B cell (primary cell): ENCODE results near the gene JCAD. TPM values are rescaled to one million over a fixed set of nuclear protein-coding genes. Genes with fewer than 3 reads are reported as not detected.

Experiments
- ATAC-seq: fragments of 200-7000 bp; cut with Tn5 transposase; one replicate; pipeline ENCODE4 v1.10.0; 2021; ENCODE audit warnings: low read depth, mild to moderate bottlenecking, moderate number of reproducible peaks, moderate library complexity
- CTCF ChIA-PET: fragments of 350-600 bp; sonication (Branson Sonifier 250); formaldehyde crosslinking; loops from one replicate; lab custom pipeline; 2021; ENCODE audit warnings: antibody characterized with exemption, inconsistent platforms; lab: Charles Lee
- POLR2A ChIA-PET: fragments of 350-600 bp; sonication (Branson Sonifier 250); formaldehyde crosslinking; loops from one replicate; lab custom pipeline; 2021; ENCODE audit warnings: antibody characterized with exemption; lab: Charles Lee
- DNase-seq: peaks from one replicate; pipeline ENCODE4 v3.0.0; 2013
- H2AFZ ChIP-seq: 2 replicates; pipeline ENCODE4 v1.6.1; 2012; ENCODE audit warnings: mild to moderate bottlenecking, low read depth, low read length; ENCODE audit not compliant: insufficient read depth, poor library complexity, severe bottlenecking
- H3K27ac ChIP-seq, 2 donors: 1 replicate in 1 of 2; 2 replicates in 1 of 2; pipeline ENCODE4 v1.5.1; 2012 to 2013; ENCODE audit warnings: low read length in 2 of 2, mild to moderate bottlenecking in 2 of 2, moderate library complexity in 1 of 2
- H3K27me3 ChIP-seq, 4 experiments: fragments of 200-600 bp in 1 of 4; sonication (generic) in 1 of 4; replicated peaks in 1 of 4; 1 replicate in 2 of 4; 2 replicates in 2 of 4; pipeline versions ENCODE4 v1.6.1 to v1.7.0; 2013 to 2016; ENCODE audit warnings: low read length in 3 of 4, mild to moderate bottlenecking in 2 of 4, mixed read lengths in 1 of 4, moderate library complexity in 1 of 4; ENCODE audit not compliant: insufficient read depth in 4 of 4, control insufficient read depth in 3 of 4; ENCODE audit errors: control extremely low read depth in 1 of 4
- H3K36me3 ChIP-seq, 2 experiments: replicated peaks in 1 of 2; 1 replicate in 1 of 2; 2 replicates in 1 of 2; pipeline versions ENCODE4 v1.6.1 to v1.7.1; 2013; ENCODE audit warnings: low read length in 1 of 2; ENCODE audit not compliant: insufficient read depth in 2 of 2, control insufficient read depth in 1 of 2; ENCODE audit errors: control extremely low read depth in 1 of 2, extremely low read depth in 1 of 2
- H3K4me1 ChIP-seq, 2 donors: fragments of 200-600 bp in 1 of 2; sonication (generic) in 1 of 2; 1 replicate in 1 of 2; 2 replicates in 1 of 2; pipeline versions ENCODE4 v1.5.1 to v1.6.1; 2013 to 2017; ENCODE audit warnings: low read length in 2 of 2; ENCODE audit not compliant: control insufficient read depth in 2 of 2, insufficient read depth in 2 of 2
- H3K4me2 ChIP-seq: replicated peaks from 2 replicates; pipeline ENCODE3; 2012; ENCODE audit warnings: mild to moderate bottlenecking, low read depth, low read length; ENCODE audit not compliant: poor library complexity, severe bottlenecking
- H3K4me3 ChIP-seq, 5 experiments: fragments of 200-600 bp in 1 of 5; sonication (generic) in 1 of 5; 1 replicate in 3 of 5; 2 replicates in 2 of 5; pipeline versions ENCODE4 v1.5.1 to v1.7.0; 2011 to 2016; ENCODE audit warnings: low read length in 4 of 5, mild to moderate bottlenecking in 4 of 5, low read depth in 2 of 5, control low read depth in 1 of 5, moderate library complexity in 1 of 5; ENCODE audit not compliant: insufficient read depth in 1 of 5; ENCODE audit errors: control extremely low read depth in 1 of 5, extremely low read depth in 1 of 5
- H3K79me2 ChIP-seq: fragments of 200-600 bp; sonication (generic); one replicate; pipeline ENCODE4 v1.6.0; 2016; ENCODE audit warnings: low read length; ENCODE audit not compliant: control insufficient read depth, insufficient read depth
- H3K9ac ChIP-seq: fragments of 200-600 bp; sonication (generic); 2 replicates; pipeline ENCODE4 v1.6.1; 2017; ENCODE audit warnings: mild to moderate bottlenecking, low read length, moderate library complexity
- H3K9me3 ChIP-seq, 3 donors: one replicate each; pipeline versions ENCODE4 v1.6.1 to v1.7.1; 2013; ENCODE audit warnings: low read length in 2 of 3; ENCODE audit not compliant: control insufficient read depth in 2 of 3, insufficient read depth in 1 of 3; ENCODE audit errors: control extremely low read depth in 1 of 3
- H4K20me1 ChIP-seq: 2 replicates; pipeline ENCODE4 v1.6.0; 2012; ENCODE audit warnings: mild to moderate bottlenecking, low read length; ENCODE audit not compliant: insufficient read depth, control insufficient read depth, poor library complexity, severe bottlenecking
- H3K27ac Mint-ChIP-seq: one replicate; pipeline ENCODE4 v1.8.0; 2021; ENCODE audit warnings: mixed read lengths
- H3K27me3 Mint-ChIP-seq: one replicate; pipeline ENCODE4 v1.8.0; 2021; ENCODE audit warnings: mixed read lengths
- H3K4me1 Mint-ChIP-seq: one replicate; pipeline ENCODE4 v1.8.0; 2021; ENCODE audit warnings: mixed read lengths
- H3K4me3 Mint-ChIP-seq: one replicate; pipeline ENCODE4 v1.8.0; 2021; ENCODE audit warnings: mixed read lengths
- H3K9me3 Mint-ChIP-seq: one replicate; pipeline ENCODE4 v1.8.0; 2022; ENCODE audit warnings: mixed read lengths; ENCODE audit not compliant: insufficient read depth
- CTCF ChIP-seq: fragments of 200-600 bp; IDR thresholded peaks from one replicate; pipeline ENCODE4 v1.8.0; 2022; ENCODE audit warnings: antibody characterized with exemption, mild to moderate bottlenecking
- EZH2 ChIP-seq: IDR thresholded peaks from 2 replicates; pipeline ENCODE4 v1.6.1; 2012; ENCODE audit warnings: borderline replicate concordance, low read depth, mild to moderate bottlenecking, moderate library complexity, low read length; ENCODE audit not compliant: insufficient read depth, poor library complexity, severe bottlenecking
- WGBS: methylation state at CpG from one replicate; pipeline ENCODE4 v1.1.5; 2013; ENCODE audit warnings: missing lambda C conversion rate; ENCODE audit not compliant: insufficient coverage; 5-methylcytosine and 5-hydroxymethylcytosine counted together
- intact Hi-C: fragments of 100-400 bp; cut with micrococcal nuclease; formaldehyde crosslinking; loops from one replicate; pipeline ENCODE4 v1.10.0; 2022
- polyA plus RNA-seq: library from polyadenylated mRNA; depleted of rRNA; stranded (reverse); fragments of >200 nt; gene quantifications from 2 replicates; pipeline ENCODE4 v1.2.3, GENCODE V29; 2012
- total RNA-seq, 2 donors: library from RNA; stranded (reverse); fragments of 120-200 nt in 1 of 2; gene quantifications; 1 replicate in 1 of 2; 2 replicates in 1 of 2; pipeline versions ENCODE4 v1.2.3 to v1.2.4, GENCODE V29; 2013 to 2022

The JCAD gene
- total and polyA plus RNA-seq, 2 donors (not counting 1 experiment from before 2014, with no cell fraction given) = 0.37 TPM; not detected in 1

GRCh38 chr10:30028006-30028737 is 31.2 kb downstream of the JCAD start:
- ChIA-PET CTCF (interaction anchor here (1.2 to 1.7 kb wide), 2 partner anchors 15 to 212 kb away, joined by 4 to 5 read pairs; no protein-coding TSS in a partner anchor), POLR2A (no interaction called here)
- Histone ChIP-seq H3K27me3 (no peaks in the 10 kb centered on the region), H3K79me2 (no peaks in the 10 kb centered on the region), H2AFZ (peak overlapping the region; percentile 77), H3K9ac (peak overlapping the region; percentile 60), H3K36me3 (no peaks in the 10 kb centered on the region), H4K20me1 (no peaks in the 10 kb centered on the region), H3K27ac (no peak overlapping the region), H3K4me1 (peaks cover 22 to 23% of the 10 kb centered on the region in 2 donors), H3K4me3 (peak overlapping the region in 1 of 5 experiments; percentile 64), H3K9me3 (peaks cover 0 to 3% (median 0%) of the 10 kb centered on the region in 3 donors), H3K4me2 (peak overlapping the region; percentile 87)
- Mint-ChIP-seq H3K9me3 (no peaks in the 10 kb centered on the region), H3K4me1 (peaks cover 20% of the 10 kb centered on the region), H3K27ac (no peak overlapping the region), H3K27me3 (peaks cover 3% of the 10 kb centered on the region), H3K4me3 (peak overlapping the region; percentile 91)
- peak; percentile 13 for DNase-seq
- intact Hi-C loops = no loop called here
- WGBS = 67% methylated on average over 18 of the region's 18 CpGs
- no peak for TF ChIP-seq CTCF
- TF ChIP-seq EZH2 = no peak
- ATAC-seq = no peak
